Measurements from ENCODE around the gene OPCML.
"Not testable (repeated sequence)": the region's sequence is repeated elsewhere in the genome, so short reads cannot be mapped to it uniquely, and the experiment has no call there.

Gene OPCML

DNA sequence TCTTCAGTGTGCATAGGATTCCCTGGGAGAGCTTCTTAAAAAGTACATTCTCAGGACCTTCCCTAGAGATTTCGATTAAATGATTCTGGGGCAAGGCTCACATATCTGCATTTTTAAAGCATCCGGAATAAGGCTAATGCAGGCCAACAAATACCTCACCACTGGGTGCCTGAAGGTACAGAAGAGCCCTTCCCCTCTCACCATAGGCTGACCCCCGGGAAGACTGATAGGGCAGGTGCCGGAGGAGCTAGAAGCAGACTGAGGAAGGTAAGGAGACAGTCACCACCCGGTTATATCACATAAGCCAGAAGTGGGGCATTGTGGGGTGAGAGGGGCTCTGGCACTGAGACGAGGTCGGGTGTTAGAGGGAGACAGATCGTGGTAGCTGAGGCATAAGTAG, 1102.6 kb downstream of the OPCML start:
- H3K27ac ChIP-seq, result no peak overlapping the region

GRCh38 chr11:132427611-132428010, 1104.7 kb downstream of the OPCML start:
- no peak overlapping the region for H3K4me3 ChIP-seq
- no peak overlapping the region for H3K27ac ChIP-seq

More for the DNA sequence above, 1102.6 kb downstream of the OPCML start:
- no peak overlapping the region for H3K4me3 ChIP-seq

GRCh38 chr11:132424433-132424832, 1107.9 kb downstream of the OPCML start:
- no peak overlapping the region for H3K4me3 ChIP-seq
- H3K27ac ChIP-seq, result no peak overlapping the region

GRCh38 chr11:132423266-132423665, 1109.0 kb downstream of the OPCML start:
- no peak overlapping the region for H3K27ac ChIP-seq
- no peak overlapping the region for H3K4me3 ChIP-seq

GRCh38 chr11:132422722-132423121, 1109.6 kb downstream of the OPCML start:
- H3K4me3 ChIP-seq, result no peak overlapping the region
- no peak overlapping the region for H3K27ac ChIP-seq

DNA sequence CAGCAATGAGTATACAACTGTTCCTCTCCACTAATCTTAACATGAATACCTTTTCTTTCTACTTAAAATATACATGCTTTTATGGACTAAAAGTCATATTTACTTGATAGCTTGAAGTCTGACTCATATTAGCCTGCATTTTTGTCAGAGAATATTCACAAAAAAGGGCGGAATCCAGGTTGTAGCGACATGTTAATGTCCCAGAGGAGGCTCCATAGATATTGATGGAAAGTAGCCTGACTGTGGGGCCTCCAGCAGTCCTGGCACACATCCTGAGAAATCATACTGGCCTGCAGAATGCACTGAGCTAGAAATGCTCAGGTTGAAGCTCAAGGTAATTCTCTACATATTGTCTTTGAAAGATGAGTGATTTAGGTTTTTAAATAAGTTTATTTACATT, 1110.7 kb downstream of the OPCML start:
- H3K27ac ChIP-seq, result no peak overlapping the region
- H3K4me3 ChIP-seq, result no peak overlapping the region

DNA sequence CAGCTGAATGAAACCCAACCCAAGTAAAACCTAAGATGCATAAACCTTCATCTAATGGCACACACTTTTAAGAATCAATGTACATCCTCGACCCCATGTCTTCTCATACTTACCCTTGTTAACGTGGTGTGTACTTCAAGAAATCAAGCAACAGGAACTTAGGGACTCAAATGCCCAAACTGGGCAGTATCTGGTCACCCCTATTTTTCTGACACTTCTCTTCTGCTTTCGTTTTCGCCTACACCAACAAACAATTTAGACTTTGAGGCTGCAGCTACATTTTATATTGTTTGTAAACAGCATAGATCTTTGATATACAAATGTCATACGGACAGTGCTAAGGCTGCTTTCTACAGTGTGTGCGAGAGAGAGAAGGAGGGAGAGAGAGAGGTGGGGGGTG, 1117.8 kb downstream of the OPCML start:
- Histone ChIP-seq H3K27ac (no peak overlapping the region), H3K4me3 (no peak overlapping the region)

DNA sequence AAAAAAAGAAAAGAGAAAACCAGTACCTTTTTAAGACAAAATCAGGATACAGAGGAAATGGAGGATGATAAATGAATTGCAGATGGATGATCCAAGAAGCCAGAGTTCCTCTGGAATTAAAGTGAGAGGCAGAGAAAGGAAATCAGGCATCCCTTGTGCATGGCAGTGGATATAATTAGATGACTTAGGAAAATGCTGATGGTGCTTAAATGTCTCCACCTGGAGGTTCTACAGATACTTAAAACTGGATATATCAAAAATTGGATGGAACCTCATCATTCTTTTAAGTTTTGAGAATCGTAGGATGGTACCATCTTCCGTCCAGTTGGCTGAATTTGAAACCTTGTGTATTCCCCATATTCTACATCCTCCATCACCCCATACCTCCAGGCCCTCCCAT, 1121.9 kb downstream of the OPCML start:
- Histone ChIP-seq H3K27ac (no peak overlapping the region), H3K4me3 (no peak overlapping the region)

GRCh38 chr11:132409573-132410355, 1122.5 kb downstream of the OPCML start:
- Histone ChIP-seq H3K4me3 (no peak overlapping the region), H3K27ac (no peak overlapping the region)

DNA sequence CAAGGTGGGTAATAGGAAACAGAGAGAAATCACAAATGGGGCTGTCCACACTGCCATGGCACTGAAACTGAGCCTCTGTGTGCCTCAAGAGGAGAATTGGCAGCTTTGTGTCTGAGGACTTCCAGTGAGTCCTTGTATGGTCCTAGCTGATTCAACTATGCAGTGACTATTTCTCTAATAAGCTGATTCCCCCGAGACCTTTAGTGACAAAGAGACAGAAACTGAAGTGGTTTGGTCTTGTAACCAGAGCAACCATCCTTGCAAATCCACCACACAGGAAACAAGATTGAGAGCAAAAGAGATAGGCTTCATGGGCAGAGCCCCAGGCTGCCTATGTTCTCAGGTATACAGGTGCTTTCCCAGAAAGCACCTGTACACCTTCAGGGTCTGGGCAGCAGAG, 1123.4 kb downstream of the OPCML start:
- no peak overlapping the region for H3K27ac ChIP-seq
- H3K4me3 ChIP-seq, result no peak overlapping the region

DNA sequence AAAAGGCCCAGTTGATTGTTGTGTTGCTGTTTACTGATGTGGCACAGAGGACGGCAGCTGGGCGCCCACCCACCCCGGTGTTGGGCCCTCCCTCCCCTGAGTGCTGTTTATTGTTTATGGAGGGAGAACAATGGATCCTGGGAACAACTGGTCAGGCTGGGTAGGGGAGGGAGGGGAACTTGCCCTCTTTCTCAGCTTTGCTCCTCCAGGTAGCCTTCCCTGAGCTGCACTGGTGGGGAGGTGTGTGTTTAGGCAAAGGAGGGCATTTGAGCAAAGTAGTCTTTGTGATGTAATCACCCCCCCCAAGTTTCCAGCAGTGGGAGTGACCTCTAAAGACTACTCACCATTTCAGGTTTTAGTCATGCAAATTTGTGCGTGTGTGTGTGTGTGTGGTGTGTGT, 1126.6 kb downstream of the OPCML start:
- no peak overlapping the region for H3K4me3 ChIP-seq
- H3K27ac ChIP-seq, result no peak overlapping the region

- Histone ChIP-seq H3K4me3 (no peak overlapping the region), H3K27ac (no peak overlapping the region)
Measured at GRCh38 chr11:132402071-132402684, 1130.1 kb downstream of the OPCML start.

DNA sequence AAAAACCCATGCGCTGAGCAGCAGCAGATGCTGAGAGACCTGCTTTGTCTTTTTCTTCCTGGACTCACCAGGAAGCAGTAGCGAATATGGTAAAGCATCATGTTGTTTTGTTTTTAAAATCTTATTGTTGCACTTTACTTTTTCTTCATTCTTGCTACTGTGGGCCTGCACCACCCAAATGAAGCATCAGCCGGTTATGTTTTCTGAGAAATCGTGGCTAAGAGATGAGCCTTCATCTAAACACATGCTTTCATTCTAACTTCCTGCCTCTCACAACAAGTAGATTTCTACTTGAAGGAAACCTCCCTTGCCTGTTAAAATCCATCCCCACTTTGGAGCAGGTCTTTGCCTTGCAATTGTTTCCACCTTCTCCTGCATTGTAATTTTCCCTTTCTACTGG, 1136.0 kb downstream of the OPCML start:
- Histone ChIP-seq H3K4me3 (no peak overlapping the region), H3K27ac (no peak overlapping the region)

GRCh38 chr11:132395434-132395833, 1136.9 kb downstream of the OPCML start:
- H3K27ac ChIP-seq, result no peak overlapping the region
- no peak overlapping the region for H3K4me3 ChIP-seq

GRCh38 chr11:132379540-132379939, 1152.8 kb downstream of the OPCML start:
- H3K27ac ChIP-seq, result no peak overlapping the region

DNA sequence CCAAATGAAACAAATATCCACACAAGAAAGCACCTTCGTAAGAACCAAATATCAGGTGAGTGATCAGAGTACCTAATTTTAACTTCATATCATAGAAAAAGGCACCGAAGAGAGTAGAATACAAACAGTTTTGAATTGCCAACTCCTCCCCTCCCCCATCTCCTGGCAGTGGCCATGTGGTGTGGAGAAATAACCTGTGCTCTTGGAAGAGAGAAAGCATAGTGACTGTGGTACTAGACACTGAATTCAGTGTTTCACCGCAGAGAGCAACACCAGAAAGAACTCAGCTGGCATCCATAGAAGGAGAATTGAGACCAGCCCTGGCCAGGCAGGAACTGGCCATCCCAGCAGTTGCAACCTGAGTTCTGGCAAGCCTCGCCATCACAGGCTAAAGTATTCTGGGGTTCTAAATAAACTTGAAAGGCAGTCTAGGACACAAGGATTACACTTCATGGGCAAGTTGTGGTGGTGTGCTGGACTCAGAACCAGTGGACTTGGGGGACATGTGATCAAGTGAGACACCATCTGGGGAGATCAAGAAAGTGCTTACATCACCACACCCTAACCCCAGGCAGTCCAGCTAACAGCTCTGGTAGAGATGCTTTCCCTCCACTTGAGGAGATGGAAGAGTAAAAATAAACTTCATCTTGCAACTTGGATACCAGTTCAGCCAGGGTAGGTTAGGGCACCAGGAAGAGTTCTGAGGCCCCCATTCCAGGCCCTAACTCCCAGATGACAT, 1158.7 kb downstream of the OPCML start:
- H3K27ac ChIP-seq, result no peak overlapping the region

More at GRCh38 chr11:132379540-132379939, 1152.8 kb downstream of the OPCML start:
- H3K4me3 ChIP-seq, result no peak overlapping the region

GRCh38 chr11:132370114-132370513, 1162.2 kb downstream of the OPCML start:
- not testable (repeated sequence) for H3K4me3 ChIP-seq, H3K27ac ChIP-seq

More for the DNA sequence above, 1158.7 kb downstream of the OPCML start:
- no peak overlapping the region for H3K4me3 ChIP-seq

DNA sequence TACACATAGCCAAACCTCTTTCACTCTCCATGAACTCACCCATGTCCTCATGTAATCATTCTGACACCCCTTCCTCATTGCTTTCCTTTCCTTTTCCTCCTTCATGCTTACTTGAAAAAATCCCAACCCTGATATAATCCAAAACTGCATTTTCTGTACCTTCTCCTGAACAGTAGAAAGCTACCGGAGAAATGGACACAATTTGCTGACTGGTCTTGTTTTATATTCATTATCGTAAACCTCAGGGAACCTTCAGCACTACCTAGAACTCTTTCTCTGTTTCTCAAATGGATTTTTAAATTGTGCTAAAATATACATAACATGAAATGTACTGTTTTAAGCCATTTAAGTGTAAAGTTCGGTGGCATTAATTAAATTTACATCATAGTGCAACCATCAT, 1165.0 kb downstream of the OPCML start:
- H3K27ac ChIP-seq, result no peak overlapping the region
- H3K4me3 ChIP-seq, result no peak overlapping the region

DNA sequence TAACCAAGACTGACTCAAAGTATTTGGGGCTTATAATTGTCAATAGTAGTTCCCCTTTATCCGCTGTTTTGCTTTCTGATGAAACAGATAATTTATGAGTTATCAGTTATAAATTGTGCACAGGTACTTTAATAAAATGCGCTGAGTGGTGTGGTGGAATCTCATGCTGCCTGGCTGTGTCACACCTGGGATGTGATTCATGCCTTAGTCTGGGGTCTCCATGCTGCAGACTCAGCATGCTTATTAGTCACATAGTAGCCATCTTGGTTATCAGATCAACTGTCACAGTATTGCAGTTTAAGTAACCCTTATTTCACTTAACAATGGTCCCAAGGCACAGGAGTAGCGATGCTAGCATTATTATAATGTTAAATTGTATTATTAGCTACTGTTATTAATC, 1166.7 kb downstream of the OPCML start:
- H3K4me3 ChIP-seq, result no peak overlapping the region
- no peak overlapping the region for H3K27ac ChIP-seq

Measured in skin epidermis (tissue), 12 donors.